GM19438 (cell line): ENCODE data around the gene ORAI3.
A peak's percentile ranks its signal among the peaks of the same experiment; 100 is the strongest.

Experiments used
- ATAC-seq: cut with Tn5 transposase; IDR thresholded peaks from one replicate; pipeline ENCODE4 v1.9.1; 2021; ENCODE audit warnings: low read depth; ENCODE audit not compliant: unreplicated experiment

The ORAI3 gene

GRCh38 chr16:30966033-30966619 is 17.3 kb downstream of the ORAI3 start:
- ATAC-seq, result no peak

DNA sequence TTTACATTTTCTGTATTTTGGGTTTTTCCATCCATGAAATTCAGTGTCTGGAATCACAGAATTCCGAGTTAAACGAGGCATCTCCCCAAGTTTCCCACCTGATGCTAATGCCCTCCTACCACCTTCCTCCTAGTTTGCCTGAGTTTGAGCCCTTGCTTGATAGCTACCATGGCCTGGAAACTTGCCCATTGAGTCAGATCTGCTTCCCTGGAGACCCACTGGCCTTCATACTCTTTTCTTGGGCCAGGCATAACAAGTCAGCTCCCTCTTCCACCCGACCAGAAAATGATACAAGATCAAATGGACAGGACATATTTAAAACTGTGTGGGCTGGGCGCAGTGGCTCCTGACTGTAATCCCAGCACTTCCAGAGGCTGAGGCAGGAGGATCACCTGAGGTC is 18.9 kb downstream of the ORAI3 start:
- no peak for ATAC-seq

GRCh38 chr16:30969246-30969842 is 20.5 kb downstream of the ORAI3 start:
- ATAC-seq, result no peak

DNA sequence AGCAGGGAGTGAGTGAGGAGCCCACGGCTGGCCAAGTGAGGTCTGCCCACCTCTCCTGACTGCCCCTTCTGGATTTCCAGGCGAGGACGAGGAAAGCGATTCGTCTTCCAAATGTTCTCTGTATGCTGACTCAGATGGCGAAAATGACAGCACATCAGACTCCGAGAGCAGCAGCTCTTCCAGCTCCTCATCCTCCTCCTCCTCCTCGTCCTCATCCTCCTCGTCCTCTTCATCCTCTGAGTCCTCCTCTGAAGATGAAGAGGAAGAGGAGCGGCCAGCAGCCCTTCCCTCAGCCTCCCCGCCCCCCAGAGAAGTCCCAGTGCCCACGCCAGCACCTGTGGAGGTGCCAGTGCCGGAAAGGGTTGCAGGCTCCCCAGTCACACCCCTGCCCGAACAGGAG is 22.4 kb downstream of the ORAI3 start:
- ATAC-seq, result no peak

DNA sequence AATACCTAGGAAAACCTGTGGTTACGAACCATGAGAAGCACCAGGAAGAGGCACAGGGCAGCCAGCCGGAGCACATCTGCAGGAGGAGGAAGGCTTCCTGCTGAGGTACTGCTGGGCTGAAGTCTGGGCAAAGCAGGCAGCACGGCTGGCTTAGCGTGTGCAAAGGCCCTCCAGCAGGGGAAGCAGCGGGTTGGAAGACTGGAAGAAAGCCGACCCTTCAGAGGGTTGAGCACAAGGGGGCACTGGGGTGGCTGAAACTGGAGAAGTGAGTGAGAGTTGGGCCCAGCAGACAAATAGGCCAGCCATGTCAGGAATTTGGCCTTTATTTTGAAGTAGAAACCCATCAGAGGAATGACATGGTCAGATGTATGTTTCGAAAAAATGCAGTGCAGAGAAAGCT is 24.0 kb downstream of the ORAI3 start:
- ATAC-seq, result no peak

DNA sequence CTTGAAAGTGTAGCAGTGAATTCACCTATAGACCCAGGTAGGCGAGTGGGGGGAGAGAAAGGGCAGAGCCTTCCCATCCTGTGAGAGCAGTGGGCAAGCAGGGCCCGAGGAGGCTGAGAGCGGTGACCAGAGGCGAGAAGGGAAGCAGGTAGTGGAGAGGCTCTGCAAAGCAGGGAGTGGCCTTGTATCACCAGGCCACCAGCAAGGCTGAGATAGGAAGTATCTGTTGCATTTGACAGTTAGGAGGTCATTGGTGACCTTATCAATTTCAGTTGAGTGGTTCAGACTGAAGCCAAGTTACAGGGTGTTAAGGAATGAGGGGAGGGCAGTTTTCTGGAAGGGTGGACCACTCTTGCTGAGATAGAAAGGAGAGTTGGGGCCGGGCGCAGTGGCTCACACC is 25.5 kb downstream of the ORAI3 start:
- ATAC-seq, result no peak

- ATAC-seq, result no peak
Observed at GRCh38 chr16:30976486-30976885, 27.6 kb downstream of the ORAI3 start.

DNA sequence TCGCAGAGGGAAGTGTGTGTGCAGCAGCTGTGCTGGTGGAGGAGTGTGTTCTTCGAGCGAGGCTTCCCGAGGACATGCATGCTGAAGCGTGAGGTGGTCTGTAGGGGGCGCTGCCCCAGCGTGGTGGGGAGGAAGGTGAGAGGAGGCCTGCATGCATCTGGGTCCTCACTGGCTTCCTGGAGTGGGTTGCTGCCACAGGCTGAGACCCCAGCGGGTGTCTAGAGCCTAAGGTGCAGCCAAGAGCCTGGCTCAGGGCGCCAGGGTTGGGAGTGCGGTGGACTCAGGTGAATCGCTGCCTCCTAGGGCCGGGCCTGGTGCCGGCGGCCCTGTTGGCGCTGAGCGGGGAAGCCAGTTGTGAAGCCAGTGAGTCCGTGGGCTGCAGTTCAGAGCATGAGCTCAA is 28.6 kb downstream of the ORAI3 start:
- no peak for ATAC-seq

GRCh38 chr16:30979170-30980022 is 30.5 kb downstream of the ORAI3 start:
- no peak for ATAC-seq

- ATAC-seq, result no peak
Observed at GRCh38 chr16:30980023-30980371, 31.1 kb downstream of the ORAI3 start.

DNA sequence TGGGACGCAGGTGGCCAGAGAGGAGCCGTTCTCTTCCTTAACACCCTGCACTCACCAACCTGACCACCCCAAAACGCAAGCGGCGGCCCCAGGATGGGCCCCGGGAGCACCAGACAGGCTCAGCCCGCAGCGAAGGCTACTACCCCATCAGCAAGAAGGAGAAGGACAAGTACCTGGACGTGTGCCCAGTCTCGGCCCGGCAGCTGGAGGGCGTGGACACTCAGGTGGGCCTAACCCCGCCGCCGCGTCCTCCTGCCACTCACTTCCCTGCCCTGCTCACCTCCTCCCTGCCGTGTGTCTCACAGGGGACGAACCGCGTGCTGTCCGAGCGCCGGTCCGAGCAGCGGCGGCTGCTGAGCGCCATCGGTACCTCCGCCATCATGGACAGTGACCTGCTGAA is 31.6 kb downstream of the ORAI3 start:
- no peak for ATAC-seq

- no peak for ATAC-seq
Observed at GRCh38 chr16:30980959-30981358, 32.1 kb downstream of the ORAI3 start.

DNA sequence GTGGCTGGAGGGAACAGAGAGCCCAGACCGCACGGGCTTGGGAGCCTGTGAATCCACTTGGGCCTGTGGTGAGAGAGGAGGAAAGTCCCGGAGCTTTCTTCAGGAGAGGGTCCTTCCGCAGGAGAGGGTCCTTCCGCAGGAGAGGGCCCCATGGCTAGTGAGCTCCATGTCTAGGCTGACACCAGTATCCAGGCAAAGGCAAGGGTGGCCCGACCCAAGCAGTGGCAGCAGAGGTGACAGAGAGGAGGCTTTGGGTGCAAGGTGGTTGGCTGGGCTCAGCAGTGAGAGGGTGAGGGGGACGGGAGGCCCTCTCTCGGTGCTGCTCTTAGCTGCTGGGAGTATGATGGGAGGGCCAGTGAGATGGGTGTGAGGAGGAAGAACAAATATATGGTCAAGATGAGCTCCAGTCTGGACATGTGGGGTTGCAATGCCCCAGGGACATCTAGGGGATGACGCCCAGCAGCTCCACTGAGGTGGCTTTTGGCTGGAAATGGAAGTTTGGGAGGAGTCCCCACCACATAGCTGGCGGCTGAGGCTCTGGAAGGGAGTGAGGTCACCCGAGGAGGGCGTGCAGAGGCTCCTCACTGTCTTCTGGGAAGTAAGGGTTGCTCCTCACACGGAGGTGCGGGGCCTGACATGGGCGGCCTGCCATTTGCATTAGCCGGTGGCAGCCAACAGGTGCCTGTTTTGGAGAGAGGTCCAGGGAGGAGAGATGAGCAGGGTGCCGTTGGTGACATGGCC is 33.9 kb downstream of the ORAI3 start:
- ATAC-seq, result no peak

GRCh38 chr16:30983289-30983889 is 34.5 kb downstream of the ORAI3 start:
- no peak for ATAC-seq

DNA sequence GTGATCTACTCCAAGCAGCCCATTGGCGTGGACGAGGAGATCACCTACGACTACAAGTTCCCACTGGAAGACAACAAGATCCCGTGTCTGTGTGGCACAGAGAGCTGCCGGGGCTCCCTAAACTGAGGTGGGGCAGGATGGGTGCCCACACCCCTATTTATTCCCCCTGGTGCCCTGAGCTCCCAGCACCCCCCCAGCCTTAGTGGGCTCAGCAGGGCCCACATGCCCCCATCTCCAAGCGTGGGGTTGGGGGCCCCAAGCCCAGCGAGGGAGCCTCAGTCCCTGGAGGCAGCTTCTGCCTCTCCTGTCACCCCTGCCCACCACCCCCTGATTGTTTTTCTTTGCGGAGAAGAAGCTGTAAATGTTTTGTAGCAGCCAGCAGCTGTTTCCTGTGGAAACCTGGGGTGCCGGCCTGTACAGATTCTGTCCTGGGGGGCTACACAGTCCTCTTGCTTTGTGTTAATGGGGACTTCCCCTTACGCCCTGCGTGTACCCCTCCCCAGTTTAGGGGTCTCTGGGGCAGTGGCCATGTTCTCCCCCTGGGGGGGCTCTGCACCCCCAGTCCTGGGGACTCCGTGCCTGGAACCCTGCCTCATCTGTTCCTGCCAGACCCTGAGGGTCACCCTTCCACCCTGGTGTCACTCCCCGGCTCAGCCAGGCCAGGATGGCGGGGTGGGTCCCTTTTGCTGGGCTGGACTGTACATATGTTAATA is 35.2 kb downstream of the ORAI3 start:
- ATAC-seq, result no peak

GRCh38 chr16:30984669-30985400 is 36.0 kb downstream of the ORAI3 start, which contains the start of gene HSD3B7:
Gene HSD3B7 (plus strand): TSS chr16:30985207. CDS start chr16:30985659, 452 bp downstream.
- peak; percentile 59 for ATAC-seq

- no peak for ATAC-seq
Observed at GRCh38 chr16:30985401-30986128, 36.7 kb downstream of the ORAI3 start.

- no peak for ATAC-seq
Observed at GRCh38 chr16:30986129-30986991, 37.5 kb downstream of the ORAI3 start.
